ENCODE results near the gene PTGES3. TPM values are rescaled to one million over a fixed set of nuclear protein-coding genes. Genes with fewer than 3 reads are reported as not detected.
A peak's percentile ranks its signal among the peaks of the same experiment; 100 is the strongest.

Gene PTGES3
- total RNA-seq, 1 experiment from 2014 or later = 435 TPM

GRCh38 chr12:56645717-56646446 is 42.2 kb downstream of the PTGES3 start, which contains the start of gene ATP5F1B:
TSS of gene ATP5F1B (minus strand) at chr12:56645984. CDS start at chr12:56645963, 21 bp downstream.
- no CpG with 5 or more reads among the region's 39 CpGs for WGBS (ENCODE audit: extremely low coverage, insufficient read length, low lambda C conversion rate)
- no peak within 1 kb of the TSS for H3K23ac ChIP-seq (ENCODE audit: insufficient read length, low read depth, low read length)
- H4K91ac ChIP-seq (ENCODE audit: insufficient read length, low read depth, low read length) = no peak within 1 kb of the TSS
- no peaks in the 10 kb centered on the region for H4K20me1 ChIP-seq (ENCODE audit: control insufficient read depth, insufficient read depth, insufficient read length)
- Mint-ChIP-seq H3K9me3 (no peaks in the 10 kb centered on the region), H3K27me3 (ENCODE audit: low read depth) (no peaks in the 10 kb centered on the region), H3K4me3 (peak within 1 kb of the TSS; percentile 99 to 100), H3K4me1 (peaks cover 16 to 18% of the 10 kb centered on the region in 2 experiments), H3K36me3 (ENCODE audit: insufficient read depth in 1 of 3, low read depth in 3 of 3) (peaks cover 42 to 44% (median 42%) of the 10 kb centered on the region in 3 experiments), H3K27ac (peak within 1 kb of the TSS; percentile 99)
- no peaks in the 10 kb centered on the region for H3K4me1 ChIP-seq (ENCODE audit: insufficient read depth, low read length)
- H3K27ac ChIP-seq (ENCODE audit: insufficient read length, low read depth, low read length) = no peak within 1 kb of the TSS
- peak within 1 kb of the TSS; percentile 95 for H3K9ac ChIP-seq (ENCODE audit: extremely low read depth, insufficient read length, low read length)
- no peak within 1 kb of the TSS for H3K4ac ChIP-seq (ENCODE audit: low read depth, low read length)
- no peak within 1 kb of the TSS for H2BK5ac ChIP-seq (ENCODE audit: insufficient read length, low read length)
- no peaks in the 10 kb centered on the region for H3K27me3 ChIP-seq (ENCODE audit: insufficient read depth, low read length)
- H3K4me2 ChIP-seq (ENCODE audit: insufficient read depth, insufficient read length, low read length) = peak within 1 kb of the TSS; percentile 96
- H3K79me1 ChIP-seq (ENCODE audit: insufficient read depth, low read depth, low read length, poor library complexity, severe bottlenecking) = no peaks in the 10 kb centered on the region
- H3T11ph ChIP-seq (ENCODE audit: low read length) = no peak within 1 kb of the TSS
- TF ChIP-seq, protein P1, sequence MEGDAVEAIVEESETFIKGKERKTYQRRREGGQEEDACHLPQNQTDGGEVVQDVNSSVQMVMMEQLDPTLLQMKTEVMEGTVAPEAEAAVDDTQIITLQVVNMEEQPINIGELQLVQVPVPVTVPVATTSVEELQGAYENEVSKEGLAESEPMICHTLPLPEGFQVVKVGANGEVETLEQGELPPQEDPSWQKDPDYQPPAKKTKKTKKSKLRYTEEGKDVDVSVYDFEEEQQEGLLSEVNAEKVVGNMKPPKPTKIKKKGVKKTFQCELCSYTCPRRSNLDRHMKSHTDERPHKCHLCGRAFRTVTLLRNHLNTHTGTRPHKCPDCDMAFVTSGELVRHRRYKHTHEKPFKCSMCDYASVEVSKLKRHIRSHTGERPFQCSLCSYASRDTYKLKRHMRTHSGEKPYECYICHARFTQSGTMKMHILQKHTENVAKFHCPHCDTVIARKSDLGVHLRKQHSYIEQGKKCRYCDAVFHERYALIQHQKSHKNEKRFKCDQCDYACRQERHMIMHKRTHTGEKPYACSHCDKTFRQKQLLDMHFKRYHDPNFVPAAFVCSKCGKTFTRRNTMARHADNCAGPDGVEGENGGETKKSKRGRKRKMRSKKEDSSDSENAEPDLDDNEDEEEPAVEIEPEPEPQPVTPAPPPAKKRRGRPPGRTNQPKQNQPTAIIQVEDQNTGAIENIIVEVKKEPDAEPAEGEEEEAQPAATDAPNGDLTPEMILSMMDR (conservative IDR thresholded peaks at IDR 0.05) = no peak
- H3K18ac ChIP-seq (ENCODE audit: insufficient read length, low read depth, low read length) = peak within 1 kb of the TSS; percentile 75
- H3K56ac ChIP-seq (ENCODE audit: insufficient read length, low read depth, low read length) = peak within 1 kb of the TSS; percentile 15
- H2BK12ac ChIP-seq (ENCODE audit: insufficient read length, low read depth, low read length) = no peak within 1 kb of the TSS
- H3K9me3 ChIP-seq (ENCODE audit: control insufficient read depth, low read depth, low read length) = no peaks in the 10 kb centered on the region
- no peak within 1 kb of the TSS for H4K8ac ChIP-seq (replicated peaks; ENCODE audit: insufficient read length, low read depth, low read length)
- H3K23me2 ChIP-seq (ENCODE audit: insufficient read length, low read depth, low read length, poor library complexity, severe bottlenecking) = no peaks in the 10 kb centered on the region
- no peak within 1 kb of the TSS for H2BK120ac ChIP-seq (ENCODE audit: low read depth, low read length, poor library complexity, severe bottlenecking)
- no peak within 1 kb of the TSS for H2BK15ac ChIP-seq (ENCODE audit: low read depth, low read length)
- H2AK5ac ChIP-seq (ENCODE audit: insufficient read length, low read length) = no peak within 1 kb of the TSS
- no peak within 1 kb of the TSS for H2AFZ ChIP-seq (ENCODE audit: low read length)
- no peak within 1 kb of the TSS for H2BK20ac ChIP-seq (ENCODE audit: low read depth, low read length, poor library complexity, severe bottlenecking)
- peak within 1 kb of the TSS; percentile 89 for H3K14ac ChIP-seq (ENCODE audit: insufficient read depth, low read length)
- H3K79me2 ChIP-seq (ENCODE audit: insufficient read depth, low read length) = peaks cover 17% of the 10 kb centered on the region; the same call in 1 of the 2 replicates
- DNase-seq = peak; percentile 100
- H4K5ac ChIP-seq (ENCODE audit: insufficient read length, low read depth, low read length) = peak within 1 kb of the TSS; percentile 37

All from H9 (cell line).